AG08395 (cell line): Measurements from ENCODE around the gene SPDYE6.
"Not testable (repeated sequence)": the region's sequence is repeated elsewhere in the genome, so short reads cannot be mapped to it uniquely, and the experiment has no call there.

Source experiments
- DNase-seq: peaks from one replicate; pipeline ENCODE4 v3.0.0; 2012; ENCODE audit warnings: mixed read lengths, low spot score

SPDYE6 gene

DNA sequence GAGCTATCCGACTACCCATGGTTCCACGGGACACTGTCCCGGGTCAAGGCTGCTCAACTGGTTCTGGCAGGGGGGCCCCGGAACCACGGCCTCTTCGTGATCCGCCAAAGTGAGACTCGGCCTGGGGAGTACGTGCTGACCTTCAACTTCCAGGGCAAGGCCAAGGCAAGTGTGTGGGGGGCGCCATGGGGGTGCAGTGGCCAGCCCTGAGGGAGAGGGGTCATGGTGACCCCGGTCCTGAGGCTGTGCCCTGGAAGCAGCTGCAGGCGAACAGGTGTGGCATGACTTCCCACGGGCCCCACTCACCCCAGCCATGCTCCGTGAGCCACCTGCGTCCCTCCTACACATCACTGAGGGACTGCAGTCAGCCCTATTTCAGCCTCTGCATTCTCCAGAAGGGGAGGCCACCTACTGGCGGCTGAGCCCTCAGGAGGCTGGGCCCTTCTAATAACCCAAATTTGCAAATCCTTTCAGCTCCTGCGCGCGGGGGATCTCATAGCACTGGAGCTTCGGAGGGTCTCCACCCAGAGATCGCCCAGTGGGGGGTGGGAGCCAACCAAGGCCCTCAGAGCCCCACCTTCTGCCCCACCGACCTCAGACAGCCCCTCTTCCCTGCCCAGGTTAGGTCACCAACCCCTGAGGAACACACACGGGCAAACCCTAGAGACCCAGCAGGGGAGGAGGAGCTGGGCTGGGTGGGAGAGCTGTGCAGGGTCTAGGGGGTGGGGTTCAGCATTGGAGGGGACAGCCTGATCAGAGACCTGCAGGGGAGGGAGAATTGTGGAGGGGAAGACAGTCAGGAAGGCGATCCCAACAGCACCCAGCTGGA, 38.8 kb downstream of the SPDYE6 start:
- DNase-seq = no peak

DNA sequence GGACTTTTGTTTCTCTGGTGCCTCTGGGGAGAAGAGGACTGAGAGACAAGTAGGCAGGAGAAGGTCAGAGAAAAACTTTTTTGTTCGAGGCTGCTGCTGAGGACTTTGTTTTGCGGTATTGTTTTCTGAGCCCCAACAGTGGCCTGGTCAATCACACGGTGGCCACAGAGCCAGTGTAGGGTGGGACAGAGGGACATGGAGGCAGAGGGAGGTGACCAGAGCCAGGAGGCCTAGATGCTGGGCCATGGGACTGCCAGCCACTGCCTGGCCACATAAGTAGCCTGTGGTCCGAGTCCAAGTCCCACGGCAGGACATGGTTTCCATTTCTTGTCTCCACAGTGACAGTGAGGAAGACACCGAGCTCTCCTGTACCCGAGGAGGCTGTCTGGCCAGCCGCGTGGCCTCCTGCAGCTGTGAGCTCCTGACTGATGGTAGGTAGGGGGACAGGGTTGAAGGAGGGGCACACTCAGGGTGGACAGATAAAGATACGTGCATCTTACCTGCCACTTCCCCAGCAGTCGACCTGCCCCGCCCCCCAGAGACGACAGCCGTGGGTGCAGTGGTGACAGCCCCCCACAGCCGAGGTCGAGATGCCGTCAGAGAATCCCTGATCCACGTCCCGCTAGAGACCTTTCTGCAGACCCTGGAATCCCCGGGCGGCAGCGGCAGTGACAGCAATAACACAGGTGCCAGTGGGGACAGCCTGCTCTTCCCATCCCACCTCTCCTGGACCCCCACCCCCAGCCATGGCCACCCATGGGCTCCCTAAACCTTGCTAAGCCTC, 42.1 kb downstream of the SPDYE6 start:
- DNase-seq = no peak

GRCh38 chr7:102312317-102312716, 43.9 kb downstream of the SPDYE6 start:
- DNase-seq = no peak

- no peak for DNase-seq
Observed at GRCh38 chr7:102310414-102310815, 45.8 kb downstream of the SPDYE6 start.

- peak; percentile 35 for DNase-seq
Observed at GRCh38 chr7:102306916-102307677, 49.1 kb downstream of the SPDYE6 start.

DNA sequence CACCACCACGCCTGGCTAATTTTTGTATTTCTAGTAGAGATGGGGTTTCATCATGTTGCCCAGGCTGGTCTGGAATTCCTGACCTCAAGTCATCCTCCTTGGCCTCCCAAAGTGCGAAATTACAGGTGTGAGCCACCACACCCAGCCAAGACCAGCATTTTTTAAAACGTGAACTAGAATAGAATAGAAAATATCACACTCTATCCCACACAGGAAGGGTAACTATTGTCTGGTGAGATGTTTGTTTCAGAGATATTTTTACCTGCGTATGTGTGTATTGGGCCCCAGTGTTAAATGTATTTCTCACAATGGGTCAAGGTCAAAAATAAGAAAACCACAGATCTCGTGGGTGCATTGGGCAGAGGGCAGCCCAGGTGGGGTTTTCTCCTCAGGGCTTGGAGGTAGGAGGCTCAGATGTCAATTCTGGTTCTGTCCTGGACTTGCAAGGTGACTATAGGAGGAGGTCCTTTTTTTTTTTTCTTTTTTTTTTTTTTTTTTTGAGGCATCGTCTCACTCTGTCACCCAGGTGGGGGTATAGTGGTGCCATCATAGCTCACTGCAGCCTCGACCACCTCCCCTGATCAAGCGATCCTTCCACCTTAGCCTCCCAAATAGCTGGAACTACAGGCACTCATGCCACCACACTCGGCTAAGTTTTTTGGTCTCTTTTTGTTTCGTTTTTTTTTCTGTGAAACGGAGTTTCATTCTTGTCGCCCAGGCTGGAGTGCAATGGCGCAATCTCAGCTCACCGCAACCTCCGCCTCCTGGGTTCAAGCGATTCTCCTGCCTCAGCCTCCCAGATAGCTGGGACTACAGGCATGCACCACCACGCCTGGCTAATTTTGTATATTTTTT, 50.6 kb downstream of the SPDYE6 start:
- no peak for DNase-seq

GRCh38 chr7:102304668-102305067, 51.6 kb downstream of the SPDYE6 start:
- no peak for DNase-seq

GRCh38 chr7:102303669-102304422, 52.4 kb downstream of the SPDYE6 start:
- DNase-seq = no peak

- no peak for DNase-seq
Observed at GRCh38 chr7:102302025-102302424, 54.2 kb downstream of the SPDYE6 start.

GRCh38 chr7:102301367-102301766, 54.9 kb downstream of the SPDYE6 start:
- not testable (repeated sequence) for DNase-seq

DNA sequence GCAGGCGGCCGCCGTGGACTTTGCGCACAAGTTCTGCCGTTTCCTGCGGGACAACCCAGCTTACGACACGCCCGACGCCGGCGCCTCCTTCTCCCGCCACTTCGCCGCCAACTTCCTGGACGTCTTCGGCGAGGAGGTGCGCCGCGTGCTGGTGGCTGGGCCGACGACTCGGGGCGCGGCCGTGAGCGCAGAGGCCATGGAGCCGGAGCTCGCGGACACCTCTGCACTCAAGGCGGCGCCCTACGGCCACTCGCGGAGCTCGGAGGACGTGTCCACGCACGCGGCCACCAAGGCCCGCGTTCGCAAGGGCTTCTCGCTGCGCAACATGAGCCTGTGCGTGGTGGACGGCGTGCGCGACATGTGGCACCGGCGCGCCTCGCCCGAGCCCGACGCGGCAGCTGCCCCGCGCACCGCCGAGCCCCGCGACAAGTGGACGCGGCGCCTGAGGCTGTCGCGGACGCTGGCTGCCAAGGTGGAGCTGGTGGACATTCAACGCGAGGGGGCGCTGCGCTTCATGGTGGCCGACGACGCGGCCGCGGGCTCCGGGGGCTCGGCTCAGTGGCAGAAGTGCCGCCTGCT, 55.5 kb downstream of the SPDYE6 start:
- DNase-seq = no peak

DNA sequence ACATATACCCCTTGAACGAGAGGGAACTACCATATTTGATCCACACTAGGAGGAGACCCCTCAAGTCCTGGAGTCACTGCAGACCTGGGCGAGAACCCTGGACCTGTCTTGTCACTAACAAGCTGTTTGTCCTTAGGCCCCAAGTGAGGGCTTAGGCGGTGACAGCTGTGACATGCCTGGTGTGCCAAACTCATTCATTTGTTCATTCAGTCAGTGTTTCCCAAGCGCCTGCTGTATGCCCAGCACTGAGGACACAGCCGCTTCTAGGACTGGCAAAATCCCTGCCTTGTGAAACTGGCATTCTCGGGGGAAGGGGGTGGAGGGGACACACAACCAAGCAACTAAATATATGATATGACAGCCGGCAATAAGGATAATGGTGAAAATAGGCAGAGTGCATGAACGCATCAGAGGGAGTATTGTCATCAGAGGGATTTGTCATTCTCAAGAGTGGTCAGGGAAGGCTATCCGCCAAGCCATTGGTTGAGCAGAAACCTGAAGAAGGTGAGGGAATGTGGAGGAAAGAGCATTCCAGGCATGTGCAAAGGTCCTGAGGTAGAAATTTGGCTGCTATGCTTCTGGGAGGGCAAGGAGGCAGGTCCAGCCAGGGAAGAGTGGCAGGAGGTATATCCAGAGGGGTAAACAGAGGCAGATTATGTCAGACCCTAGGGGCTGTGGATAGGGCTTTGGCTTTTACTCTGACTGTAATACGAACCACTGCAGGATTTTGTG, 58.6 kb downstream of the SPDYE6 start:
- DNase-seq = no peak

- no peak for DNase-seq
Observed at GRCh38 chr7:102296514-102296913, 59.7 kb downstream of the SPDYE6 start.

DNA sequence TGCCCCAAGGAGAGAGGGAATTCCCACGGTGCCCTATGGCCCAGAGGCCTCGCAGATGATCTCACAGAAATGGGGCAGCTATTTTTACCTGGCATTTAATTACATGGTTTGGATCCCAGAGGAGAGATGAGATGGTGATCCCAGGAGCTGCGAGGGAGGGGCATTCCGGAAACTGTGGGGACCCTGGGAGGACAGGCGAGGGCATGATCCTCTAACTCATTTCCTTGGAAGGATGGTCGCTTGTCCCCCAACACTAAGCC, 60.1 kb downstream of the SPDYE6 start:
- no peak for DNase-seq
